Neural progenitor cell (in vitro differentiated cells): ENCODE measurements around the gene SAMD4A. TPM values are rescaled to one million over a fixed set of nuclear protein-coding genes. Genes with fewer than 3 reads are reported as not detected.

Experiments used
- DNase-seq: peaks from one replicate; pipeline ENCODE4 v3.0.0-alpha.2; 2016; ENCODE audit warnings: low spot score
- H2AFZ ChIP-seq: fragments of 200-600 bp; sonication (generic); replicated peaks from 2 replicates; pipeline ENCODE4 v1.6.1; 2016; ENCODE audit warnings: antibody characterized with exemption
- H3F3A ChIP-seq: fragments of 200-600 bp; sonication (generic); 2 replicates; pipeline ENCODE4 v1.6.1; 2016; ENCODE audit warnings: antibody characterized with exemption, low read depth
- H3K27ac ChIP-seq: fragments of 200-600 bp; sonication (generic); 2 replicates; pipeline ENCODE4 v1.5.1; 2016; ENCODE audit warnings: mild to moderate bottlenecking
- H3K27me3 ChIP-seq: fragments of 200-600 bp; sonication (generic); 2 replicates; pipeline ENCODE4 v1.6.1; 2016; ENCODE audit warnings: mild to moderate bottlenecking, moderate library complexity
- H3K36me3 ChIP-seq: fragments of 200-600 bp; sonication (generic); 2 replicates; pipeline ENCODE4 v1.5.1; 2016
- H3K4me1 ChIP-seq: fragments of 200-600 bp; sonication (generic); 2 replicates; pipeline ENCODE4 v1.6.1; 2016; ENCODE audit warnings: mixed run types
- H3K4me2 ChIP-seq: fragments of 200-600 bp; sonication (generic); 2 replicates; pipeline ENCODE4 v1.6.1; 2016
- H3K4me3 ChIP-seq: fragments of 200-600 bp; sonication (generic); 2 replicates; pipeline ENCODE4 v1.5.1; 2016
- H3K79me2 ChIP-seq: fragments of 200-600 bp; sonication (generic); 2 replicates; pipeline ENCODE4 v1.6.1; 2016; ENCODE audit warnings: low read depth
- H3K9ac ChIP-seq: fragments of 200-600 bp; sonication (generic); 2 replicates; pipeline ENCODE4 v1.6.1; 2016
- H3K9me3 ChIP-seq: fragments of 200-600 bp; sonication (generic); 2 replicates; pipeline ENCODE4 v1.5.1; 2016; ENCODE audit warnings: low read depth
- H4K20me1 ChIP-seq: fragments of 200-600 bp; sonication (generic); 2 replicates; pipeline ENCODE4 v1.6.1; 2016; ENCODE audit warnings: low read depth
- H3K27ac Mint-ChIP-seq: 3 replicates; pipeline ENCODE4 v1.8.0; 2021; ENCODE audit warnings: mixed read lengths
- H3K27me3 Mint-ChIP-seq: 2 replicates; pipeline ENCODE4 v1.8.0; 2022; ENCODE audit warnings: low read depth, mild to moderate bottlenecking, inconsistent platforms, moderate library complexity, mixed read lengths; ENCODE audit not compliant: insufficient read depth
- H3K36me3 Mint-ChIP-seq: 3 replicates; pipeline ENCODE4 v1.8.0; 2021; ENCODE audit warnings: mixed read lengths
- H3K4me1 Mint-ChIP-seq: 3 replicates; pipeline ENCODE4 v1.8.0; 2021; ENCODE audit warnings: mixed read lengths
- H3K4me3 Mint-ChIP-seq: 3 replicates; pipeline ENCODE4 v1.8.0; 2021; ENCODE audit warnings: mild to moderate bottlenecking, moderate library complexity, mixed read lengths
- H3K9me3 Mint-ChIP-seq: 3 replicates; pipeline ENCODE4 v1.8.0; 2020; ENCODE audit warnings: mixed read lengths
- CTCF ChIP-seq: fragments of 200-600 bp; sonication (generic); IDR thresholded peaks from 2 replicates; pipeline ENCODE4 v1.5.1; 2017; ENCODE audit warnings: antibody characterized with exemption, mild to moderate bottlenecking
- EZH2 ChIP-seq: fragments of 200-600 bp; sonication (generic); IDR thresholded peaks from 2 replicates; pipeline ENCODE4 v1.6.1; 2017; ENCODE audit warnings: antibody characterized with exemption, mild to moderate bottlenecking, moderate library complexity
- EZH2phosphoT487 ChIP-seq: fragments of 200-600 bp; sonication (generic); IDR thresholded peaks from 2 replicates; pipeline ENCODE4 v1.6.1; 2017; ENCODE audit warnings: antibody characterized with exemption
- total RNA-seq: library from RNA; depleted of rRNA; stranded (reverse); fragments of >200 nt; gene quantifications from 2 replicates; pipeline ENCODE4 v1.2.3, GENCODE V29; 2015; ENCODE audit warnings: low replicate concordance

SAMD4A gene
- total RNA-seq, 1 donor from 2014 or later = 4.3 TPM

GRCh38 chr14:54609576-54609975, 42.6 kb downstream of the SAMD4A start:
- no peak overlapping the region for H3K4me2 ChIP-seq
- H3K36me3 ChIP-seq = no peaks in the 10 kb centered on the region
- no peaks in the 10 kb centered on the region for H3K79me2 ChIP-seq
- no peak overlapping the region for H3K4me3 ChIP-seq
- no peaks in the 10 kb centered on the region for H3F3A ChIP-seq
- H3K27ac Mint-ChIP-seq = no peak overlapping the region
- peaks cover 9% of the 10 kb centered on the region for H3K4me1 Mint-ChIP-seq
- H3K9ac ChIP-seq = no peak overlapping the region
- peaks cover 6% of the 10 kb centered on the region for H3K36me3 Mint-ChIP-seq
- no peak for TF ChIP-seq EZH2phosphoT487
- TF ChIP-seq EZH2 = no peak
- TF ChIP-seq CTCF = no peak
- no peak overlapping the region for H2AFZ ChIP-seq
- H3K4me1 ChIP-seq = no peaks in the 10 kb centered on the region
- no peak overlapping the region for H3K4me3 Mint-ChIP-seq
- H3K27me3 ChIP-seq = no peaks in the 10 kb centered on the region
- H3K9me3 Mint-ChIP-seq = peaks cover 3% of the 10 kb centered on the region
- H3K27me3 Mint-ChIP-seq = no peaks in the 10 kb centered on the region
- H3K9me3 ChIP-seq = no peaks in the 10 kb centered on the region
- H4K20me1 ChIP-seq = no peaks in the 10 kb centered on the region
- DNase-seq = no peak
- no peak overlapping the region for H3K27ac ChIP-seq

GRCh38 chr14:54610051-54610977, 43.4 kb downstream of the SAMD4A start:
- DNase-seq = no peak
- H3K4me1 ChIP-seq = no peaks in the 10 kb centered on the region
- H3K27ac Mint-ChIP-seq = no peak overlapping the region
- peaks cover 3% of the 10 kb centered on the region for H3K9me3 Mint-ChIP-seq
- no peaks in the 10 kb centered on the region for H4K20me1 ChIP-seq
- H3K4me3 Mint-ChIP-seq = no peak overlapping the region
- no peak overlapping the region for H3K27ac ChIP-seq
- no peak for TF ChIP-seq CTCF
- no peak for TF ChIP-seq EZH2
- TF ChIP-seq EZH2phosphoT487 = no peak
- H3K4me3 ChIP-seq = no peak overlapping the region
- H3K4me2 ChIP-seq = no peak overlapping the region
- H3K36me3 ChIP-seq = no peaks in the 10 kb centered on the region
- H3K4me1 Mint-ChIP-seq = peaks cover 9% of the 10 kb centered on the region
- H3K9me3 ChIP-seq = no peaks in the 10 kb centered on the region
- H3K9ac ChIP-seq = no peak overlapping the region
- H3K27me3 ChIP-seq = no peaks in the 10 kb centered on the region
- no peaks in the 10 kb centered on the region for H3K79me2 ChIP-seq
- no peaks in the 10 kb centered on the region for H3F3A ChIP-seq
- H3K36me3 Mint-ChIP-seq = peaks cover 6% of the 10 kb centered on the region
- H3K27me3 Mint-ChIP-seq = no peaks in the 10 kb centered on the region
- H2AFZ ChIP-seq = no peak overlapping the region

GRCh38 chr14:54614296-54614695, 47.4 kb downstream of the SAMD4A start:
- DNase-seq = no peak
- Histone ChIP-seq H3K9ac (no peak overlapping the region), H3K79me2 (no peaks in the 10 kb centered on the region), H3K9me3 (no peaks in the 10 kb centered on the region), H3K4me2 (no peak overlapping the region), H3K4me3 (no peak overlapping the region), H2AFZ (no peak overlapping the region), H3K36me3 (no peaks in the 10 kb centered on the region), H3K27me3 (no peaks in the 10 kb centered on the region), H3F3A (no peaks in the 10 kb centered on the region), H4K20me1 (no peaks in the 10 kb centered on the region), H3K4me1 (no peaks in the 10 kb centered on the region), H3K27ac (no peak overlapping the region)
- Mint-ChIP-seq H3K27ac (no peak overlapping the region), H3K9me3 (peaks cover 2% of the 10 kb centered on the region), H3K4me1 (peaks cover 2% of the 10 kb centered on the region), H3K27me3 (no peaks in the 10 kb centered on the region), H3K4me3 (no peak overlapping the region), H3K36me3 (no peaks in the 10 kb centered on the region)
- no peak for TF ChIP-seq EZH2phosphoT487
- TF ChIP-seq EZH2 = no peak

GRCh38 chr14:54617467-54617866, 50.5 kb downstream of the SAMD4A start:
- TF ChIP-seq EZH2phosphoT487 = no peak
- no peak for TF ChIP-seq CTCF
- TF ChIP-seq EZH2 = no peak
- no peak overlapping the region for H2AFZ ChIP-seq
- Mint-ChIP-seq H3K4me3 (no peak overlapping the region), H3K4me1 (no peaks in the 10 kb centered on the region), H3K36me3 (peaks cover 3% of the 10 kb centered on the region), H3K27me3 (no peaks in the 10 kb centered on the region), H3K9me3 (peaks cover 9% of the 10 kb centered on the region), H3K27ac (no peak overlapping the region)
- H3K9ac ChIP-seq = no peak overlapping the region
- H3K4me3 ChIP-seq = no peak overlapping the region
- no peaks in the 10 kb centered on the region for H3K27me3 ChIP-seq
- no peaks in the 10 kb centered on the region for H3K79me2 ChIP-seq
- no peaks in the 10 kb centered on the region for H3K9me3 ChIP-seq
- no peak for DNase-seq
- no peak overlapping the region for H3K27ac ChIP-seq
- H4K20me1 ChIP-seq = no peaks in the 10 kb centered on the region
- H3K4me1 ChIP-seq = no peaks in the 10 kb centered on the region
- no peaks in the 10 kb centered on the region for H3F3A ChIP-seq
- no peaks in the 10 kb centered on the region for H3K36me3 ChIP-seq
- H3K4me2 ChIP-seq = no peak overlapping the region
